Left lung (tissue), 10 donors: ENCODE data around the gene IFIH1. TPM values are rescaled to one million over a fixed set of nuclear protein-coding genes. Genes with fewer than 3 reads are reported as not detected.

ENCODE experiments used
- ATAC-seq: fragments of 200-7000 bp; cut with Tn5 transposase; one replicate; pipeline ENCODE4 v1.9.1; 2020; ENCODE audit warnings: moderate library complexity
- DNase-seq, 4 donors: peaks; one replicate each; pipeline ENCODE4 v3.0.0-alpha.2; 2013 to 2020
- H3K27ac ChIP-seq, 2 donors: fragments of 200-600 bp; sonication (generic) in 1 of 2; one replicate each; pipeline versions ENCODE4 v1.5.0 to v1.8.0; 2020 to 2021
- H3K27me3 ChIP-seq, 2 donors: fragments of 200-600 bp; sonication (generic) in 1 of 2; one replicate each; pipeline versions ENCODE4 v1.5.0 to v1.8.0; 2020 to 2021
- H3K36me3 ChIP-seq, 2 donors: fragments of 200-600 bp; sonication (generic) in 1 of 2; one replicate each; pipeline versions ENCODE4 v1.5.0 to v1.8.0; 2020 to 2021
- H3K4me1 ChIP-seq, 2 donors: fragments of 200-600 bp; one replicate each; pipeline ENCODE4 v1.8.0; 2021
- H3K4me3 ChIP-seq, 2 donors: fragments of 200-600 bp; sonication (generic) in 1 of 2; one replicate each; pipeline versions ENCODE4 v1.5.0 to v1.8.0; 2020 to 2021; ENCODE audit warnings: mild to moderate bottlenecking in 1 of 2
- H3K9me3 ChIP-seq, 2 donors: fragments of 200-600 bp; sonication (generic) in 1 of 2; one replicate each; pipeline versions ENCODE4 v1.5.0 to v1.8.0; 2020 to 2021
- intact Hi-C, 2 donors: fragments of 100-400 bp; cut with DNase I; formaldehyde crosslinking; loops; one replicate each; pipeline versions ENCODE4 v1.11.2 to v1.14.2; 2022
- polyA plus RNA-seq, 6 donors: library from polyadenylated mRNA; unstranded; fragments of 120-200 nt; gene quantifications; one replicate each; pipeline ENCODE4 v1.2.1, GENCODE V29; 2013; ENCODE audit not compliant: insufficient read length in 6 of 6
- total RNA-seq, 2 donors: library from RNA; stranded (reverse); fragmentation: NEBNext Ultra II Directional; extraction: Animal tissue kit (Norgen Biotek cat#: 25700); gene quantifications; one replicate each; pipeline ENCODE4 v1.2.1, GENCODE V29; 2021
- TF ChIP-seq, protein P1 (sequence below), 2 donors: fragments of 200-600 bp; sonication (generic) in 1 of 2; IDR thresholded peaks; one replicate each; pipeline versions ENCODE4 v1.5.0 to v1.8.0; 2021; ENCODE audit warnings: antibody characterized with exemption in 2 of 2
- donor health status: DM: no; HTN: yes; CAD: no.
- donor health status: DM: no; HTN: no; CAD: no.

The IFIH1 gene
- total and polyA plus RNA-seq, 8 donors: 11.6 to 33.5 (median 12.8) TPM

DNA sequence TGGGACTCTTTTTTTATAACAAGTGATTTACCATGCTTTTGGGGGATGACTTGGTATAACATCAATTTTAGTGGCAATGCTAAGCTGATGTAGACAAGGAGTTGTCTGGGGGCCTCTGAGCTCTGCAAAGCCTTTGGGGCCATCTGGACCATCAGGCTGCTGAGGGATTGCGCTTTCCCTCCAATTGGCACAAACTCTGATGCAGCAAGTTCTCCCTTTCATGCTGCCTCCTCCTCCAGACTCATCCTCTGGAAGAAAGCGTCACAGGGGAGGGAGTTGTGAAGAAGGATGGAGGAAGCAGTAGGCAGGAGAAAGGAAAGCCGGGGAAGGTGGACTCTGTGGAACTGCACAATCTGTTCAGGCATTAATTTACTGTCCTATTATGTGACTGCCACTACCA lies 65.0 kb downstream of the IFIH1 start:
- peaks cover 5 to 17% of the 10 kb centered on the region in 2 donors for H3K4me1 ChIP-seq
- no peaks in the 10 kb centered on the region for H3K27me3 ChIP-seq
- no peak overlapping the region for H3K27ac ChIP-seq
- DNase-seq: no peak
- no peaks in the 10 kb centered on the region for H3K36me3 ChIP-seq
- TF ChIP-seq, protein P1, sequence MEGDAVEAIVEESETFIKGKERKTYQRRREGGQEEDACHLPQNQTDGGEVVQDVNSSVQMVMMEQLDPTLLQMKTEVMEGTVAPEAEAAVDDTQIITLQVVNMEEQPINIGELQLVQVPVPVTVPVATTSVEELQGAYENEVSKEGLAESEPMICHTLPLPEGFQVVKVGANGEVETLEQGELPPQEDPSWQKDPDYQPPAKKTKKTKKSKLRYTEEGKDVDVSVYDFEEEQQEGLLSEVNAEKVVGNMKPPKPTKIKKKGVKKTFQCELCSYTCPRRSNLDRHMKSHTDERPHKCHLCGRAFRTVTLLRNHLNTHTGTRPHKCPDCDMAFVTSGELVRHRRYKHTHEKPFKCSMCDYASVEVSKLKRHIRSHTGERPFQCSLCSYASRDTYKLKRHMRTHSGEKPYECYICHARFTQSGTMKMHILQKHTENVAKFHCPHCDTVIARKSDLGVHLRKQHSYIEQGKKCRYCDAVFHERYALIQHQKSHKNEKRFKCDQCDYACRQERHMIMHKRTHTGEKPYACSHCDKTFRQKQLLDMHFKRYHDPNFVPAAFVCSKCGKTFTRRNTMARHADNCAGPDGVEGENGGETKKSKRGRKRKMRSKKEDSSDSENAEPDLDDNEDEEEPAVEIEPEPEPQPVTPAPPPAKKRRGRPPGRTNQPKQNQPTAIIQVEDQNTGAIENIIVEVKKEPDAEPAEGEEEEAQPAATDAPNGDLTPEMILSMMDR (IDR thresholded peaks at IDR 0.05): no peak
- no peak overlapping the region for H3K4me3 ChIP-seq
- intact Hi-C loops: no loop called here
- ATAC-seq: no peak
- H3K9me3 ChIP-seq: peaks cover 0 to 3% of the 10 kb centered on the region in 2 donors

DNA sequence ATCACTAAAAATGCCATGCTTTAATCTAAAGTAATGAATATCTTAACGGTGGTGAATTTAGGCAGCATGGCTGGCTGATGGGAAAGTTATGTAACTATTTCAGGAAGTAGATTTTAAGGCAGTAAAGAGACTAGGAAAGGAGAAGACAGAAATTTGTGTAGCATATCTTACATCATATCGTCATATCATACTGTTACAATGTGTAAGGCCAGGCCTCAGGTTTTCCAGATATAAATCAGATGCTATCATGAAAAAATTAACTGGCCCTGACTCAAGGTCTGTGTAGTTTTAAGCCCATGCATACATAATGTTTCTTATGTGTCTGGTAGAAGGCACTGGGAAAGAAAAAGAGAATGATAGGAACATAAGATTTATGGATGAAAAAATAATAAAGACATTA lies 66.3 kb downstream of the IFIH1 start:
- ATAC-seq: no peak
- DNase-seq: no peak
- peaks cover 0 to 3% of the 10 kb centered on the region in 2 donors for H3K9me3 ChIP-seq
- no peak overlapping the region for H3K4me3 ChIP-seq
- no peak overlapping the region for H3K27ac ChIP-seq
- no peaks in the 10 kb centered on the region for H3K36me3 ChIP-seq
- H3K4me1 ChIP-seq: peaks cover 0 to 6% of the 10 kb centered on the region in 2 donors
- TF ChIP-seq, protein P1 (IDR thresholded peaks at IDR 0.05): no peak
- intact Hi-C loops: no loop called here
- H3K27me3 ChIP-seq: no peaks in the 10 kb centered on the region

DNA sequence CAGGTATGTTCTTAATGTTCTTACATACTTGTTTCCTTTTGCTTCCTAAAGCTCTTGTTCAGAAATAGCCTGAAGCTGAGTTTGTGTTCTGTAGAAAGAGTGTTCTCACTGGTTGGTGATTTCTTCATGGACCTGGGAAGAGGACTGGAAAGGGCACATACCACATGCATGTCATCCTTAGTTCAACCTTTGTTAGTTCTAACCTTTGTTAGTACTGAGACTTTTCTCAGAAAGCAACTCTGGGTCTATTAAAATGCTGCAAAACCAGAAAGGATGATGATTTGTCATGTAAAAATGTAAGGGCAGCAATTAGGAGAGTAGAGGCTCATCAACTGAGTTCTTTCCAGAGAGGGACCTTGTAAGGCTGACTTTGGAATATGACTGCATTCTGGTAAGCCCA lies 72.7 kb downstream of the IFIH1 start:
- H3K27me3 ChIP-seq: no peaks in the 10 kb centered on the region
- DNase-seq (no peak), ATAC-seq (peak; percentile 18)
- peak overlapping the region; percentile 74 to 88 for H3K27ac ChIP-seq
- peaks cover 6 to 14% of the 10 kb centered on the region in 2 donors for H3K4me1 ChIP-seq
- peaks cover 0 to 3% of the 10 kb centered on the region in 2 donors for H3K9me3 ChIP-seq
- no peaks in the 10 kb centered on the region for H3K36me3 ChIP-seq
- no peak overlapping the region for H3K4me3 ChIP-seq
- intact Hi-C loops: no loop called here
- TF ChIP-seq, protein P1 (IDR thresholded peaks at IDR 0.05): no peak

DNA sequence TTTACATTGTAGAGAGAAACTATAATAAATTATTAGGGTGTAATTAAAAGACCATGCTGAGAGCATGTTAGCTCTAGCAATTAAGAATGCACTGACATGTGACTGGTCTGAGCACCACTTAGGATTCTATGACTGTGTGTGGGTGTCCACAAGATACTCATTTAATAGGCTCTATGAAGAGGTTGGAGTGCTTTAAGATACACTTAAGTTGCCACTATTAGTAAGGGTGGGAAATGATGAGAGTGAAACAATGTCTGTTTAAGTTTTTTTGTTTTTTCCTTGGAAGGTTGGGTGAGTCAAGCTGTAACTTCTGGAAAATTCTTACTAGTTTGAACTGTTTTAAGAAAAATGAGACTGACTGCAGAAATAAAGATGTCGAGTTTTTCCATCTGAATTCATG lies 73.4 kb downstream of the IFIH1 start:
- Histone ChIP-seq H3K36me3 (no peaks in the 10 kb centered on the region), H3K9me3 (peaks cover 0 to 2% of the 10 kb centered on the region in 2 donors), H3K27ac (peak overlapping the region; percentile 74 to 88), H3K27me3 (no peaks in the 10 kb centered on the region), H3K4me1 (peaks cover 6 to 14% of the 10 kb centered on the region in 2 donors), H3K4me3 (no peak overlapping the region)
- intact Hi-C loops: no loop called here
- DNase-seq (no peak), ATAC-seq (peak; percentile 78)
- TF ChIP-seq, protein P1 (IDR thresholded peaks at IDR 0.05): no peak

DNA sequence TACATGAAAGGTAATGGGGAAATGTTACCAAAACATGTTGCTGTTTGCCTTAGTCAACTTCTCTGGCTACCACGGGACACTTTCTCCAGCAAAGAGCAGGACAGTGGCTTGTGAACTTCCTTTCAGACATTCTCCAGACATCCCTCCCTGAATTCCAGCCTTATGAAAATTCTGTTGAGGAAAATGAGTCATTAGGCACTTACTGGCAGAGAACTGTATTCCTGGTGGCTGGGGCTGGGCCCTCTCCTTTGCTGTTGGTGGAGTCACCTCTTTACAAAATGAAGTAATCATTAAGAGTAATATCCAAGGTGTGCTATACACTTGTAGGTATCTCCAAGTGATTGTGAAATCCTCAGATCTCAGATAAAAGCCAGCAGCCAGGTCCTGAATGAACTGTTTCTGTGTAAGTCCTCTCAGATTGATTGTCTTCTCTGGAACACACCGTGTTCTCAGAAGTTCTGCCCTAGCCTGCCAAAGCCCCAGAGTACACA lies 73.9 kb downstream of the IFIH1 start:
- Histone ChIP-seq H3K4me1 (peaks cover 6 to 14% of the 10 kb centered on the region in 2 donors), H3K9me3 (no peaks in the 10 kb centered on the region), H3K4me3 (no peak overlapping the region), H3K27ac (peak overlapping the region; percentile 74 to 88), H3K36me3 (no peaks in the 10 kb centered on the region), H3K27me3 (no peaks in the 10 kb centered on the region)
- intact Hi-C loops: no loop called here
- ATAC-seq (peak; percentile 85), DNase-seq (peak in 2 of 4 donors; percentile 66 to 67)
- TF ChIP-seq, protein P1 (IDR thresholded peaks at IDR 0.05): no peak
